NCI-H1436 (cell line): ENCODE measurements around the gene TDRD12.
"Not testable (repeated sequence)": the region's sequence is repeated elsewhere in the genome, so short reads cannot be mapped to it uniquely, and the experiment has no call there.

Experiments
- DNase-seq: peaks from one replicate; lab custom pipeline; 2025; lab: John Stamatoyannopoulos, UW

Gene TDRD12

DNA sequence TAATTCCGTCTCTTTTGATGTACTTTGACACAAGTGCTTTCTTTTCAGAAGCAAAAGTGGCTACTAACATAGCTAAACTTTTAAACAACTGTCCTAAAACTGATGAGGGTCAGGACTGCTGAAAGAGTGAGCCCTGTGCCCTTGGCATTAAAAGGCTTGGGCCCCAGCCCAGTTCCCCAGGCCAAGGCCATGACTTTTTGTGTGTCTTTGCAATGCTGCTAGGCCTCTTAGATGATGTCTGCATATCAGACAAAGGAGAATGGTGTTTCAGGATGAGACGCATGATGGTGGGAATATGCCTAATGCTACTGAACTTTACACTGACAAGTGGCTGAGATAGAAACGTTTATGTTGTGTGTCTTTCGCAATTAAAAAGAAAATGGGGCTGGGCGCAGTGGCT lies 112.0 kb downstream of the TDRD12 start:
- DNase-seq: no peak

DNA sequence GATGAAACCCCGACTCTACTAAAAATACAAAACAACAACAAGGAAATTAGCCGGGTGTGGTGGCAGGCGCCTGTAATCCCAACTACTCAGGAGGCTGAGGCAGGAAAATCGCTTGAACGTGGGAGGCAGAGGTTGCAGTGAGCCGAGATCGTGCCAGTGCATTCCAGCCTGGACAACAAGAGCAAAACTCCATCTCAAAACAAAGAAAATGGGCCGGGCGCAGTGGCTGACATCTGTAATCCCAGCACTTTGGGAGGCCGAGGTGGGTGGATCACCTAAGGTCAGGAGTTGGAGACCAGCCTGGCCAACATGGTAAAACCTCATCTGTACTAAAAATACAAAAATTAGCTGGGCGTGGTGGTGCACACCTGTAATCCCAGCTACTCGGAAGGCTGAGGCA lies 112.5 kb downstream of the TDRD12 start:
- not testable (repeated sequence) for DNase-seq

GRCh38 chr19:32832825-32833224 lies 113.3 kb downstream of the TDRD12 start:
- not testable (repeated sequence) for DNase-seq

DNA sequence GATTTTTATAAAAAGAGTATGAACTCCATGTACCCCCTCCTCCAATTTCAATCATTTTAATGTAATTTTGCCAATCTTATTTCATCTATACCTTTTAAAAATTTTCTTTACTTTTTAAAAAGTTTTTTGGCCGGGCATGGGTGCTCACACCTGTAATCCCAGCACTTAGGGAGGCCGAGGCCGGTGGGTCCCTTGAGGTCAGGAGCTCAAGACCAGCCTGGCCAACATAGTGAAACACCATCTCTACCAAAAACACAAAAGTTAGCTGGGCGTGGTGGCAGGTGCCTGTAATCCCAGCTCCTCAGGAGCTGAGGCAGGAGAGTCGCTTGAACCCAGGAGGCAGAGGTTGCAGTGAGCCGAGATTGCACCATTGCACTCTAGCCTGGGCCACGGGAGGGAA lies 113.8 kb downstream of the TDRD12 start:
- not testable (repeated sequence) for DNase-seq

DNA sequence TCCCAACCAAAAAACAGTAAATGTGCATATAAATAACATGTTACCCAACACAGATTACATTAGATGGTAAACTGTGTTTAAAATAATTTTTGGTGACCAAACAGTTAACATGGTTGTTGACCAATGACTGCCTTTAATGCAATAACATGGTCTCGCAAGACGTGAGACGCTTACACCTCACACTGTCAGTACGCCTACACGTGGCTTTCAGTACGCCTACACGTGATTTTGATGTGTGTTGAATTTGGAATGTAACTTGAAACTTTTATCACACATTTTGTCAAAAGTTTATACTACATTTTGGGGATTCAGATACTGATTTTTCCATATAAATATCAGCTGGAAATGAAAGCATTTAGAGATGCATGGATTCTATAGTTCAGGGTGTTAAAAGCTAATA lies 118.0 kb downstream of the TDRD12 start:
- DNase-seq: no peak

- DNase-seq: no peak
These were observed 122.5 kb downstream of the TDRD12 start for GRCh38 chr19:32842061-32842460.

DNA sequence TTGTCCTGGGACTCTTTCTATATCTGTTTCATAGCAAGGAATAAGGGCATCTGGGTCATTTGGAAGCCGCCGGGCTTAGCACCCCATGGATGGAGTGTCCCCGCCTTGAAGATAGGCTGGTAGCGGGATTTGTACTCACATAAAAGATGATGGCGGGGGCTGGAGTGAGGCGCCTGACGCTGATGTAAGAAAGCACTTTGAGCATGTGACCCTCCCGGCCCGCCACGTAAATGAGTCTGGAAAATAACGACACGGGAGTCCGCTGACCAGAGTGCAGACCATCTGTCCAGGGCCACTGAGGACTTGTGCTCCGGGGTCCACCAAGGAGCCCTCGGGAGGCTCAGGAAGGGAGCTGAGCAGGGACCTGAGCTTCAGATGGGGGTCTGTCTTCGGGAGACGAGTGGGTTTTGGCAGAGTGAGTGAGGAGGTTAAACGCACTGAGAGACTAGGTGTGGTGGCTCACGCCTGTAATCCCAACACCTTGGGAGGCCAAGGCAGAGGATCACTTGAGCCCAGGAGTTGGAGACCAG lies 124.2 kb downstream of the TDRD12 start:
- DNase-seq: no peak

- not testable (repeated sequence) for DNase-seq
These were observed 128.5 kb downstream of the TDRD12 start for GRCh38 chr19:32848035-32848434.

DNA sequence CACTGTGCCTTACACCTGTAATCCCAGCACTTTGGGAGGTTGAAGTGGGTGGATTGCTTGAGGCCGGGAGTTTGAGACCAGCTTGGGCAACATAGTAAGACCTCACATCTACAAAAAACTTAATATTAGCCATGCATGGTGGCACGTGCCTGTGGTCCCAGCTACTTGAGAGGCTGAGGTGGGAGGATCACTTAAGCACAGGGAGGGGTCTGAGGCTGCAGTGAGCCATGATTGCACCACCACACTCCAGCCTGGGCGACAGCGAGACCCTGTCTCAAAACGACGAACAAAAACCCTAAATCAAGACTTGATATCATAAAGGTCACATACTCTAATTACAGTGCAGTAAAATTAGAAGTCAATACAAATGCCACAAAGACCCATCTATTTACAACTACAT lies 132.6 kb downstream of the TDRD12 start:
- DNase-seq: no peak

GRCh38 chr19:32856818-32857217 lies 137.3 kb downstream of the TDRD12 start:
- not testable (repeated sequence) for DNase-seq

DNA sequence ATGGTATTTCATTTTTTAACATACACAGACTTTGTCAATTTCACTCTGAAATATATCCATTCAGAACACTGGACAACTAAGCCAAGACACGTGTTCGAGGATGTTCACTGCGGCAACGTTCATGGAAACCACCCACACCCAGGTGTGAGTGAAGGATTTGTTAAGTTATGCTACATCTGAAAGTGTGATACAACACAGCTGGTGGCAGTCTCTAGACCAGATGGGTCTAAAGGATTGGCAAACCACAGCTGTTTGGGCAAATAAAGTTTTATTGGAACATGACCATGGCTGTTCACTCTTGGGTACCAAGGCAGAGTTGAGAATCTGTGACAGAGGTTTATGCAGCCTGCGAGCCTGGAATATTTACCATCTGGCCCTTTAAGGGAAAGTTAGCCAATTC lies 138.0 kb downstream of the TDRD12 start:
- DNase-seq: no peak

- DNase-seq: no peak
These were observed 138.6 kb downstream of the TDRD12 start for GRCh38 chr19:32858155-32858554.

GRCh38 chr19:32858559-32858958 lies 139.0 kb downstream of the TDRD12 start:
- no peak for DNase-seq

DNA sequence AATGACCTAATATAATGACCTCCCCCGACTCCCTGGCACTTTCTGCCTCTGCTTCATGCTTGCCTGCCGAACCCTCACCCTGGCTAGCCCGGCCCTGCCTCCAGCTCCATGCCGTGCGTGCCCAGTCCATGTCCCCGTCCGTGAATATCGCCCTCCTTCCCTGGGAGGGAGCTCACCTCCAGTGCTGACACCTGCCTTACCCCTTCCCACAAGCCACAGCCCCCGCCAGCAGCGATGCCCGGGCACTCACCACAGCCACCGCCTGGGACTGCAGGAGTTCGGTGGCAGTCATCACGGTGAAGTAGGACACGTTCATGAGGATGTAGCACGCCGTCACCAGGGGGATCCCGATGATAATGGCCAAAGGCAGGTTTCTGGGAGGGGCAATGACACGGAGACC lies 140.0 kb downstream of the TDRD12 start:
- DNase-seq: no peak

- DNase-seq: no peak
These were observed 142.0 kb downstream of the TDRD12 start for GRCh38 chr19:32861596-32861995.

DNA sequence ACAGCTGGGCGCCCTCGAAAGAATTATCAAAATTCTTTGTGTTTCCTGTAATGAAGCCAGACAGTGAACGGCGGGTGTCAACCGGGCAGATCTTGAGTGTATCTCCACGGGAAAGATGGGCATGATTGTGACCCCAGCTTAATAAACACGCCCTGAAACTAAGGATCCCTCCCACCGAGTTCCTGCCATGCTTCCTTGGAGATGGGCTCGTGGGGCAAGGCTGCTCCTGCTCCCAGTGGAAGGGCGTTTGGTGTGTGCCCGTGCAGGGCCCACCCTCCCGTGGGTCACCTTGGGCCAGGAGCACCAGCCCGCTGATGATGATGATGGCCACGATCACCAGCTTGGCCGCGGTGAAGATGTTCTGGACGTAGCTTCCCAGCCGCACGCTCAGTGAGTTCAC lies 142.6 kb downstream of the TDRD12 start:
- no peak for DNase-seq

DNA sequence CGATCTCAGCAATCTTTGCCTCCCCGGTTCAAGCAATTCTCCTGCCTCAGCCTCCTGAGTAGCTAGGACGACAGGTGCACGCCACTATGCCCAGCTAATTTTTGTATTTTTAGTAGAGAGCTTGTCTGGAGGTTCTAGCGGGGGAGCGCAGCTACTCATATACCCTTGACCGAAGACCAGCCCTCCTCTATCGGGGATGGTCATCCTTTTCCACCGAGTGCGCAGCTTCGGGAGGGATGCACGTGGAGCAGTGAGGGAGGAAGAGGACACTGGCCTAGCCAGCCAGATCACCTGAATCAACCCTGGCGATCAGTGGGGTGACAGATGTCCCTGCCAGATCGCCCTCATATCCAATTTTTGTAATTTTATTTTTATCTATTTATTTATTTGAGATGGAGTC lies 143.2 kb downstream of the TDRD12 start:
- no peak for DNase-seq

- no peak for DNase-seq
These were observed 143.7 kb downstream of the TDRD12 start for GRCh38 chr19:32863301-32863700.

DNA sequence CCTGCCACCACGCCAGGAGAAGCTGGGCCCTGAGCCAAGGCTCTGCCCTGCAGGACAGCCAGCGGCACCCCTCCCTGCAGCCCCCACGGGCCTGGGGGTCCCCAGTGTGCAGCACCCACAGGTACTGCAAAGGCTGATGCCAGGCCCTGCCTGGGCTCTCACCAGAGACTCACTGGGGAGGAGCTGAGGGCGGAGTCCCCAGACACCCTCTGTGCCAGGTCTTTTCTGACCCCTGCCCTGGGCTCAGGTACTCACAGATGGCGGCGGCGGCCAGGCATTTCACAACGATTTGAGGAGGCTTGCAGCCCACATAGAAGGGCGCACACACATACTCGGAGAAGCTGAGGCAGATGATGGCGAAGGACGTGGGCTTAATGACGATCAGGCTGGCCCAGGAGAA lies 144.3 kb downstream of the TDRD12 start:
- DNase-seq: no peak

- DNase-seq: no peak
These were observed 144.9 kb downstream of the TDRD12 start for GRCh38 chr19:32864318-32865007.

GRCh38 chr19:32865326-32865725 lies 145.8 kb downstream of the TDRD12 start:
- DNase-seq: no peak

DNA sequence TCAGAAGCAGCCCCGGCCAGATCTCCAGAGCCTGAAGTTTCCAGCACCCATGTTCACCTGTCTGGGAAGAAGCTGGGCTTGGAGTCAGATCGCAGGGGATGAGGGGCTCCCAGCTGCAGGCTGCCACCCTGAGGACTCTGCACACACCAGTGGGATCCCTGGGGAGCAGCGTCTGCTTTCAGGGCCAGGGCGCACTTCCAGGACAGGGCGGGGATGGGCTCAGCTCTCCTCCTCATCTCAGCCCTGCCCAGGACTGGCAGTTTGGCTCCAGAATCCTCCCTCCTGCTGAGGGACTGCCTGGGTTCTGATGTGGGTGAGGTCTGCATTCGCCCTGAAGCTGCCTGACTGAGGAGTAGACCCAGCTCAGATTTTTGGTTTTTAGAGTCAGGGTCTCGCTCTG lies 146.5 kb downstream of the TDRD12 start:
- no peak for DNase-seq

- no peak for DNase-seq
These were observed 147.1 kb downstream of the TDRD12 start for GRCh38 chr19:32866564-32867265.

GRCh38 chr19:32867436-32867835 lies 147.9 kb downstream of the TDRD12 start:
- not testable (repeated sequence) for DNase-seq
